Endodermal cell (in vitro differentiated cells): Measurements from ENCODE around the gene EGFLAM. TPM values are rescaled to one million over a fixed set of nuclear protein-coding genes. Genes with fewer than 3 reads are reported as not detected.

Source experiments
- DNase-seq: peaks from one replicate; pipeline ENCODE4 v3.0.0-alpha.2; 2017
- H3K27ac ChIP-seq: 2 replicates; pipeline ENCODE4 v1.5.1; 2013; ENCODE audit warnings: mild to moderate bottlenecking, low read depth, low read length, moderate library complexity
- H3K27me3 ChIP-seq: 2 replicates; pipeline ENCODE4 v1.6.1; 2013; ENCODE audit warnings: mild to moderate bottlenecking, low read length, moderate library complexity; ENCODE audit not compliant: insufficient read depth, control insufficient read depth, poor library complexity, severe bottlenecking
- H3K36me3 ChIP-seq: 2 replicates; pipeline ENCODE4 v1.7.0; 2013; ENCODE audit warnings: mild to moderate bottlenecking, low read length, moderate library complexity; ENCODE audit not compliant: control insufficient read depth, insufficient read depth
- H3K4me1 ChIP-seq: one replicate; pipeline ENCODE4 v1.7.0; 2013; ENCODE audit warnings: low read length; ENCODE audit not compliant: control insufficient read depth, insufficient read depth
- H3K4me3 ChIP-seq: 2 replicates; pipeline ENCODE4 v1.5.1; 2013; ENCODE audit warnings: mild to moderate bottlenecking, low read length, moderate library complexity
- H3K9ac ChIP-seq: 2 replicates; pipeline ENCODE4 v1.6.1; 2013; ENCODE audit warnings: mild to moderate bottlenecking, low read length, moderate library complexity; ENCODE audit not compliant: poor library complexity, severe bottlenecking; ENCODE audit errors: extremely low read depth
- H3K9me3 ChIP-seq: 2 replicates; pipeline ENCODE4 v1.6.1; 2013; ENCODE audit warnings: mild to moderate bottlenecking, low read length, moderate library complexity; ENCODE audit not compliant: control insufficient read depth
- H3K27ac Mint-ChIP-seq: 2 replicates; pipeline ENCODE4 v1.8.0; 2020; ENCODE audit warnings: mixed read lengths
- H3K27me3 Mint-ChIP-seq: 2 replicates; pipeline ENCODE4 v1.8.0; 2021; ENCODE audit warnings: mild to moderate bottlenecking, mixed read lengths; ENCODE audit not compliant: insufficient read depth
- H3K36me3 Mint-ChIP-seq: 2 replicates; pipeline ENCODE4 v1.8.0; 2020; ENCODE audit warnings: low read depth, mixed read lengths
- H3K4me1 Mint-ChIP-seq: 2 replicates; pipeline ENCODE4 v1.8.0; 2020; ENCODE audit warnings: mixed read lengths
- H3K4me3 Mint-ChIP-seq: 2 replicates; pipeline ENCODE4 v1.8.0; 2020; ENCODE audit warnings: mild to moderate bottlenecking, moderate library complexity, mixed read lengths
- H3K9me3 Mint-ChIP-seq: 2 replicates; pipeline ENCODE4 v1.8.0; 2020; ENCODE audit warnings: mild to moderate bottlenecking, mixed read lengths
- WGBS, 2 experiments: methylation state at CpG; one replicate each; pipeline versions ENCODE4 v1.1.5 to v1.1.7; 2013; ENCODE audit warnings: missing lambda C conversion rate in 2 of 2, mixed read lengths in 1 of 2; ENCODE audit not compliant: insufficient coverage in 1 of 2, insufficient read length in 1 of 2; 5-methylcytosine and 5-hydroxymethylcytosine counted together
- total RNA-seq, 2 donors: library from RNA; stranded (reverse); fragmentation: NEBNext Ultra II Directional in 1 of 2; extraction: Animal tissue kit (Norgen Biotek cat#: 25700) in 1 of 2; gene quantifications; 2 replicates in 1 of 2; 3 replicates in 1 of 2; pipeline ENCODE4 v1.2.1, GENCODE V29; 2021
- TF ChIP-seq, protein P1 (sequence below): fragments of 200-600 bp; sonication (generic); conservative IDR thresholded peaks from 2 replicates; pipeline ENCODE4 v1.5.0; 2021; ENCODE audit warnings: antibody characterized with exemption, mild to moderate bottlenecking

Gene EGFLAM
- total RNA-seq, 2 donors from 2014 or later: 4.4 to 8.8 TPM

DNA sequence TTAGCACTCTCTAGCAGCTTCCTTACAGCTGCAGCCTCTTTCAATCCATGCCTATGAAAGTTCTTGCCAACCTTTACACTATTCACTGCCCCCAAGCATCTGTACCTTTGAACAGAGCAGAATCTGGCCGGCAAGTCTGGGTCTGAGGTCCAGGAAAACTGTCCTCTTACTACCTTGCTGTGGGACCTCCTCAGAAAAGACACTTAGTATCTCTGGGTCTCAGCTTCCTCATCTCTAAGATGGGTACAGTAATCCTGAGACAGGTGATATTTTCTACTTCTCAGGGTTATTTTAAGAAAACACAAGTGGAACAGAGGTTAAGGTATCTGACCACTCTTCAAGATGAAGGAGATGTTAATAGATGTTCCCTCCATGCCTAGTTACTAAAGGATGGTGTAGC, 120.2 kb downstream of the EGFLAM start:
- Mint-ChIP-seq H3K4me3 (peak overlapping the region; percentile 29), H3K36me3 (no peaks in the 10 kb centered on the region), H3K27me3 (no peaks in the 10 kb centered on the region), H3K4me1 (peaks cover 78% of the 10 kb centered on the region), H3K9me3 (no peaks in the 10 kb centered on the region), H3K27ac (peak overlapping the region; percentile 94)
- no peak overlapping the region for H3K27ac ChIP-seq
- H3K4me3 ChIP-seq: no peak overlapping the region
- no peaks in the 10 kb centered on the region for H3K27me3 ChIP-seq
- no peak for DNase-seq
- WGBS, 2 experiments: 86 to 100% methylated on average over 1 of the region's 1 CpG
- H3K9me3 ChIP-seq: no peaks in the 10 kb centered on the region
- TF ChIP-seq, protein P1, sequence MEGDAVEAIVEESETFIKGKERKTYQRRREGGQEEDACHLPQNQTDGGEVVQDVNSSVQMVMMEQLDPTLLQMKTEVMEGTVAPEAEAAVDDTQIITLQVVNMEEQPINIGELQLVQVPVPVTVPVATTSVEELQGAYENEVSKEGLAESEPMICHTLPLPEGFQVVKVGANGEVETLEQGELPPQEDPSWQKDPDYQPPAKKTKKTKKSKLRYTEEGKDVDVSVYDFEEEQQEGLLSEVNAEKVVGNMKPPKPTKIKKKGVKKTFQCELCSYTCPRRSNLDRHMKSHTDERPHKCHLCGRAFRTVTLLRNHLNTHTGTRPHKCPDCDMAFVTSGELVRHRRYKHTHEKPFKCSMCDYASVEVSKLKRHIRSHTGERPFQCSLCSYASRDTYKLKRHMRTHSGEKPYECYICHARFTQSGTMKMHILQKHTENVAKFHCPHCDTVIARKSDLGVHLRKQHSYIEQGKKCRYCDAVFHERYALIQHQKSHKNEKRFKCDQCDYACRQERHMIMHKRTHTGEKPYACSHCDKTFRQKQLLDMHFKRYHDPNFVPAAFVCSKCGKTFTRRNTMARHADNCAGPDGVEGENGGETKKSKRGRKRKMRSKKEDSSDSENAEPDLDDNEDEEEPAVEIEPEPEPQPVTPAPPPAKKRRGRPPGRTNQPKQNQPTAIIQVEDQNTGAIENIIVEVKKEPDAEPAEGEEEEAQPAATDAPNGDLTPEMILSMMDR: no peak
- H3K9ac ChIP-seq: peak overlapping the region; percentile 18
- H3K4me1 ChIP-seq: peaks cover 44% of the 10 kb centered on the region
- H3K36me3 ChIP-seq: no peaks in the 10 kb centered on the region

DNA sequence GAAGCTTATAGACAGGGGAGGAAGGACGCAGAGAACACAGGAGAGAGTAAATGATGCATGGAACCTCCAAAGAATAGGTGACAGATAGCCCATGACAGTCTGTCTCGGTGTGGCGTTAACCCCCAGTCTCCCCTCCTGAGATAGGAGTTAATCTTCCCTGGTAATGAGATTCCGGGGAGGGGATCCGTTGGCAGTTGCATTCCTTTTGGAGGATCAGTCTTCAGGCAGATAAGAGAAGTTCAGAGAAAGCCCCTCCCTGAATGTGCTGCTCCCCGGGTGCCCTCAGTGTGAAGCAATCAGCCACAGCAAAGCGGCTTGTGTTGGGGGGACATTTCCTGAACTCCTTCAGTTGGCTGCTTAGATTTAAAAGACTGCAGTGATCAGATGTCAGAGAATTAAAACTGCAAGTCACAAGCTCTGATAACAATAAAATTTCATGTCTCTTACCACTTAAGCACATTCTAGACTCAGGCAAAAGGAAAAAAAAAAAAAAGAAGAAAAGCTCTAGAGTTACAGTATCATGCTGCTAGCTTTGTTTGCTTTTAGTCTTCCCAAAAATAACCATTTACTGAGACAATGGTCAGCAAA, 121.1 kb downstream of the EGFLAM start:
- Histone ChIP-seq H3K27ac (no peak overlapping the region), H3K36me3 (no peaks in the 10 kb centered on the region), H3K9ac (peak overlapping the region; percentile 27), H3K4me3 (peak overlapping the region; percentile 26), H3K9me3 (no peaks in the 10 kb centered on the region), H3K27me3 (no peaks in the 10 kb centered on the region), H3K4me1 (peaks cover 44% of the 10 kb centered on the region)
- WGBS, 2 experiments: 0 to 3% methylated on average over 5 to 7 of the region's 7 CpGs
- peak; percentile 89 for DNase-seq
- Mint-ChIP-seq H3K27ac (peak overlapping the region; percentile 94), H3K4me3 (peak overlapping the region; percentile 29), H3K9me3 (no peaks in the 10 kb centered on the region), H3K4me1 (peaks cover 78% of the 10 kb centered on the region), H3K36me3 (no peaks in the 10 kb centered on the region), H3K27me3 (no peaks in the 10 kb centered on the region)
- TF ChIP-seq, protein P1: no peak

DNA sequence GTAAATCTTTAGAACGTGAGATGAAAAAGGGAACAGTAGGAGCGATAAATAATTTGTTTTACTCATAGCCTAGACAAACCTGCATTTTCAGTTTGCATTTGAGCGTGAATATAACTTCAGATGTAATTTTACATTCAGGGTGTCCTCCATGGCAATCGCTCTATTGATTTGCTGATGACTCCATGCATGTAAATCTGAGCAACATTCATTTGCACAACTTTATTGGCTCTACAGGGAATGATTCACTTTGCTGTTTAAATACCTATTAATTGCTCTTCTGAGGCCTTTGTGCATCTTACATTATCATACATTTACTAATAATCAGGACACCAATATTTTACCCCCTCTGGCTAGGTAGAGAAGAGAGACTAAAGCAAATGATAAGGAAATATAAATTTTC, 122.2 kb downstream of the EGFLAM start:
- Histone ChIP-seq H3K27ac (no peak overlapping the region), H3K27me3 (no peaks in the 10 kb centered on the region), H3K36me3 (no peaks in the 10 kb centered on the region), H3K4me3 (no peak overlapping the region), H3K9me3 (no peaks in the 10 kb centered on the region), H3K9ac (no peak overlapping the region), H3K4me1 (peaks cover 43% of the 10 kb centered on the region)
- Mint-ChIP-seq H3K27ac (peak overlapping the region; percentile 67), H3K4me1 (peaks cover 67% of the 10 kb centered on the region), H3K4me3 (no peak overlapping the region), H3K9me3 (no peaks in the 10 kb centered on the region), H3K27me3 (no peaks in the 10 kb centered on the region), H3K36me3 (no peaks in the 10 kb centered on the region)
- DNase-seq: no peak
- 50 to 53% methylated on average over 4 of the region's 4 CpGs for WGBS, 2 experiments
- TF ChIP-seq, protein P1: no peak
